HL-60 (cell line): ENCODE results near the gene SOCS3.
A peak's percentile ranks its signal among the peaks of the same experiment; 100 is the strongest.
"Not testable (repeated sequence)": the region's sequence is repeated elsewhere in the genome, so short reads cannot be mapped to it uniquely, and the experiment has no call there.

Source experiments
- DNase-seq, 2 experiments: peaks; one replicate each; pipeline ENCODE4 v3.0.0-alpha.2; 2010 to 2020; ENCODE audit warnings: low read depth in 1 of 2, low spot score in 1 of 2
- H3K27ac ChIP-seq: fragments of 250-450 bp; sonication (Bioruptor Pico); replicated peaks from 2 replicates; pipeline ENCODE4 v1.5.1; 2020; ENCODE audit warnings: mild to moderate bottlenecking, moderate library complexity
- H3K27me3 ChIP-seq: fragments of 250-450 bp; sonication (Bioruptor Pico); 2 replicates; pipeline ENCODE4 v1.5.1; 2021; ENCODE audit warnings: mild to moderate bottlenecking, moderate library complexity; ENCODE audit not compliant: insufficient read depth, poor library complexity, severe bottlenecking
- H3K4me3 ChIP-seq: replicated peaks from 2 replicates; pipeline ENCODE4 v1.5.1; 2011; ENCODE audit warnings: mild to moderate bottlenecking, control low read depth, low read length; ENCODE audit not compliant: insufficient read depth
- GABPA ChIP-seq: IDR thresholded peaks from 2 replicates; pipeline ENCODE4 v1.6.1; 2012; ENCODE audit warnings: low read depth
- POLR2AphosphoS5 ChIP-seq: IDR thresholded peaks from 2 replicates; pipeline ENCODE4 v1.6.1; 2012; ENCODE audit warnings: low read depth
- REST ChIP-seq: IDR thresholded peaks from 2 replicates; pipeline ENCODE4 v1.6.1; 2012; ENCODE audit warnings: low read depth; ENCODE audit not compliant: insufficient replicate concordance
- SPI1 ChIP-seq: IDR thresholded peaks from 2 replicates; pipeline ENCODE4 v1.6.1; 2012; ENCODE audit warnings: low read depth, mild to moderate bottlenecking, borderline replicate concordance
- TF ChIP-seq, protein P1 (sequence below): IDR thresholded peaks from one replicate; pipeline ENCODE4 v1.5.1; 2011; ENCODE audit warnings: low read length, control low read depth, inconsistent platforms; ENCODE audit not compliant: insufficient read depth

The SOCS3 gene

GRCh38 chr17:78332991-78333390 is 26.9 kb downstream of the SOCS3 start:
- no peak for TF ChIP-seq REST
- TF ChIP-seq, protein P1, sequence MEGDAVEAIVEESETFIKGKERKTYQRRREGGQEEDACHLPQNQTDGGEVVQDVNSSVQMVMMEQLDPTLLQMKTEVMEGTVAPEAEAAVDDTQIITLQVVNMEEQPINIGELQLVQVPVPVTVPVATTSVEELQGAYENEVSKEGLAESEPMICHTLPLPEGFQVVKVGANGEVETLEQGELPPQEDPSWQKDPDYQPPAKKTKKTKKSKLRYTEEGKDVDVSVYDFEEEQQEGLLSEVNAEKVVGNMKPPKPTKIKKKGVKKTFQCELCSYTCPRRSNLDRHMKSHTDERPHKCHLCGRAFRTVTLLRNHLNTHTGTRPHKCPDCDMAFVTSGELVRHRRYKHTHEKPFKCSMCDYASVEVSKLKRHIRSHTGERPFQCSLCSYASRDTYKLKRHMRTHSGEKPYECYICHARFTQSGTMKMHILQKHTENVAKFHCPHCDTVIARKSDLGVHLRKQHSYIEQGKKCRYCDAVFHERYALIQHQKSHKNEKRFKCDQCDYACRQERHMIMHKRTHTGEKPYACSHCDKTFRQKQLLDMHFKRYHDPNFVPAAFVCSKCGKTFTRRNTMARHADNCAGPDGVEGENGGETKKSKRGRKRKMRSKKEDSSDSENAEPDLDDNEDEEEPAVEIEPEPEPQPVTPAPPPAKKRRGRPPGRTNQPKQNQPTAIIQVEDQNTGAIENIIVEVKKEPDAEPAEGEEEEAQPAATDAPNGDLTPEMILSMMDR = no peak
- H3K27me3 ChIP-seq = no peaks in the 10 kb centered on the region

GRCh38 chr17:78331355-78331754 is 28.5 kb downstream of the SOCS3 start:
- H3K27me3 ChIP-seq, DNase-seq, H3K27ac ChIP-seq, H3K4me3 ChIP-seq: not testable (repeated sequence)

More at GRCh38 chr17:78332991-78333390, 26.9 kb downstream of the SOCS3 start:
- Histone ChIP-seq H3K4me3 (no peak overlapping the region), H3K27ac (no peak overlapping the region)
- DNase-seq = no peak

GRCh38 chr17:78330570-78331224 is 29.2 kb downstream of the SOCS3 start:
- no peak overlapping the region for H3K4me3 ChIP-seq
- TF ChIP-seq REST = no peak
- no peak for TF ChIP-seq SPI1
- TF ChIP-seq, protein P1 = no peak
- TF ChIP-seq GABPA = no peak
- no peak for TF ChIP-seq POLR2AphosphoS5
- DNase-seq = no peak
- no peak overlapping the region for H3K27ac ChIP-seq
- H3K27me3 ChIP-seq = no peaks in the 10 kb centered on the region

GRCh38 chr17:78329263-78330059 is 30.4 kb downstream of the SOCS3 start:
- Histone ChIP-seq H3K27me3 (no peaks in the 10 kb centered on the region), H3K27ac (peak overlapping the region; percentile 29), H3K4me3 (no peak overlapping the region)
- TF ChIP-seq GABPA (no peak), POLR2AphosphoS5 (peak; percentile 28; the same call in 1 of the 2 replicates)
- TF ChIP-seq, protein P1 = no peak
- DNase-seq = peak; percentile 47 to 83
